Vagina (tissue), 2 donors: ENCODE data around the gene ISYNA1.

Source experiments
- CTCF ChIP-seq, 3 experiments: fragments of 450-650 bp in 2 of 3; fragments of 200-600 bp in 1 of 3; sonication (generic) in 1 of 3; IDR thresholded peaks; one replicate each; pipeline ENCODE4 v1.5.1; 2017 to 2019; ENCODE audit warnings: antibody characterized with exemption in 3 of 3, mild to moderate bottlenecking in 2 of 3, moderate library complexity in 2 of 3
- POLR2A ChIP-seq, 2 donors: fragments of 450-650 bp; IDR thresholded peaks; one replicate each; pipeline ENCODE4 v1.6.1; 2017; ENCODE audit warnings: antibody characterized with exemption in 2 of 2, mild to moderate bottlenecking in 2 of 2, moderate library complexity in 2 of 2
- POLR2AphosphoS5 ChIP-seq, 2 donors: sonication (generic); formaldehyde crosslinking; IDR thresholded peaks; one replicate each; pipeline ENCODE4 v1.9.0; 2017; ENCODE audit warnings: antibody characterized with exemption in 2 of 2, mild to moderate bottlenecking in 2 of 2, low read depth in 1 of 2; ENCODE audit not compliant: insufficient read depth in 1 of 2

GRCh38 chr19:18423258-18424020 is 14.5 kb downstream of the ISYNA1 start:
- TF ChIP-seq POLR2A (IDR thresholded peaks at IDR 0.05): no peak
- TF ChIP-seq CTCF (IDR thresholded peaks at IDR 0.05): no peak
- no peak for TF ChIP-seq POLR2AphosphoS5 (IDR thresholded peaks at IDR 0.05; ENCODE audit: insufficient read depth in 1 of 2, low read depth in 1 of 2)
